Limb (tissue), 2 donors: ENCODE data around the gene ZNF57.
"Not testable (repeated sequence)": the region's sequence is repeated elsewhere in the genome, so short reads cannot be mapped to it uniquely, and the experiment has no call there.

Source experiments
- DNase-seq, 2 donors: peaks; one replicate each; pipeline ENCODE4 v3.0.0-alpha.2; 2016; ENCODE audit errors: extremely low spot score in 2 of 2

The ZNF57 gene

GRCh38 chr19:2896694-2897093 is 4.0 kb upstream of the ZNF57 start:
- DNase-seq: no peak

GRCh38 chr19:2902590-2903218 is 2.0 kb downstream of the ZNF57 start:
- no peak for DNase-seq

- DNase-seq: not testable (repeated sequence)
Observed at GRCh38 chr19:2903326-2903725, 2.6 kb downstream of the ZNF57 start.

GRCh38 chr19:2905918-2906519 is 5.3 kb downstream of the ZNF57 start:
- no peak for DNase-seq

GRCh38 chr19:2906631-2907195 is 6.0 kb downstream of the ZNF57 start:
- no peak for DNase-seq

GRCh38 chr19:2912306-2912705 is 11.6 kb downstream of the ZNF57 start:
- DNase-seq: no peak

GRCh38 chr19:2917275-2918184 is 16.8 kb downstream of the ZNF57 start:
- no peak for DNase-seq

- no peak for DNase-seq
Observed at GRCh38 chr19:2922987-2923386, 22.3 kb downstream of the ZNF57 start.

GRCh38 chr19:2923510-2923909 is 22.8 kb downstream of the ZNF57 start:
- DNase-seq: peak in 1 of 2 donors; percentile 38

- no peak for DNase-seq
Observed at GRCh38 chr19:2926341-2927031, 25.8 kb downstream of the ZNF57 start.

- DNase-seq: no peak
Observed at GRCh38 chr19:2927032-2927430, 26.3 kb downstream of the ZNF57 start.

- DNase-seq: no peak
Observed at GRCh38 chr19:2933490-2933910, 32.8 kb downstream of the ZNF57 start.

GRCh38 chr19:2935863-2936262 is 35.1 kb downstream of the ZNF57 start:
- DNase-seq: not testable (repeated sequence)

- DNase-seq: no peak
Observed at GRCh38 chr19:2942928-2943640, 42.4 kb downstream of the ZNF57 start.

GRCh38 chr19:2944403-2944774 is 43.7 kb downstream of the ZNF57 start:
- no peak for DNase-seq

- peak; percentile 99 for DNase-seq
Observed at GRCh38 chr19:2944775-2945574, 44.2 kb downstream of the ZNF57 start, which contains the start of gene ZNF77. Gene ZNF77 (minus strand): TSS chr19:2944971. CDS start chr19:2944840, 131 bp downstream.

- no peak for DNase-seq
Observed at GRCh38 chr19:2945575-2946184, 45.0 kb downstream of the ZNF57 start.

- DNase-seq: no peak
Observed at GRCh38 chr19:2949939-2950285, 49.2 kb downstream of the ZNF57 start.

- peak; percentile 100 for DNase-seq
Observed at GRCh38 chr19:2950286-2951124, 49.8 kb downstream of the ZNF57 start.
